ENCODE data around the gene KLF7. TPM values are rescaled to one million over a fixed set of nuclear protein-coding genes. Genes with fewer than 3 reads are reported as not detected.

The KLF7 gene
- total RNA-seq, 2 experiments from 2014 or later, result not detected

- Histone ChIP-seq H3K36me3 (ENCODE audit: insufficient read depth, low read length) (no peaks in the 10 kb centered on the region), H3K4me2 (ENCODE audit: low read length) (no peak overlapping the region), H3K4me1 (ENCODE audit: insufficient read depth, low read length, poor library complexity, severe bottlenecking) (no peaks in the 10 kb centered on the region), H4K20me1 (ENCODE audit: insufficient read depth, low read length) (no peaks in the 10 kb centered on the region), H2AFZ (ENCODE audit: low read length) (no peak overlapping the region), H3K4me3 (ENCODE audit: low read depth, low read length, poor library complexity, severe bottlenecking) (no peak overlapping the region), H3K9me3 (ENCODE audit: low read length) (no peaks in the 10 kb centered on the region), H3K79me2 (ENCODE audit: insufficient read depth, low read depth, low read length) (no peaks in the 10 kb centered on the region), H3K27ac (ENCODE audit: low read depth, low read length, poor library complexity, severe bottlenecking) (no peak overlapping the region), H3K9me2 (ENCODE audit: insufficient read depth, low read length) (no peaks in the 10 kb centered on the region)
- BruUV-seq (replicated peaks), result no TSS peak
- no peak for DNase-seq (ENCODE audit: low spot score)
- TF ChIP-seq CTCF (conservative IDR thresholded peaks at IDR 0.05; ENCODE audit: low read length), result no peak
- no peak for TF ChIP-seq EZH2phosphoT487 (IDR thresholded peaks at IDR 0.05; ENCODE audit: borderline replicate concordance, low read depth, low read length)
- ChIA-PET POLR2A (interaction anchor here (0.6 kb wide), 1 partner anchor 68 kb away, joined by 3 read pairs; no protein-coding TSS in a partner anchor), CTCF (ENCODE audit: unreplicated experiment) (no interaction called here)
- intact Hi-C loops (cut with micrococcal nuclease; ENCODE audit: unreplicated experiment), result no loop called here
Observed at GRCh38 chr2:207041786-207042554, 123.8 kb downstream of the KLF7 start.

GRCh38 chr2:207041279-207041678 is 124.5 kb downstream of the KLF7 start:
- intact Hi-C loops (cut with micrococcal nuclease; ENCODE audit: unreplicated experiment), result no loop called here
- Histone ChIP-seq H3K79me2 (ENCODE audit: insufficient read depth, low read depth, low read length) (no peaks in the 10 kb centered on the region), H3K36me3 (ENCODE audit: insufficient read depth, low read length) (no peaks in the 10 kb centered on the region), H3K27ac (ENCODE audit: low read depth, low read length, poor library complexity, severe bottlenecking) (no peak overlapping the region), H2AFZ (ENCODE audit: low read length) (no peak overlapping the region), H4K20me1 (ENCODE audit: insufficient read depth, low read length) (no peaks in the 10 kb centered on the region), H3K4me1 (ENCODE audit: insufficient read depth, low read length, poor library complexity, severe bottlenecking) (no peaks in the 10 kb centered on the region), H3K9me2 (ENCODE audit: insufficient read depth, low read length) (no peaks in the 10 kb centered on the region), H3K4me2 (ENCODE audit: low read length) (no peak overlapping the region), H3K4me3 (ENCODE audit: low read depth, low read length, poor library complexity, severe bottlenecking) (no peak overlapping the region), H3K9me3 (ENCODE audit: low read length) (no peaks in the 10 kb centered on the region)
- no TSS peak for BruUV-seq (replicated peaks)
- TF ChIP-seq EZH2phosphoT487 (IDR thresholded peaks at IDR 0.05; ENCODE audit: borderline replicate concordance, low read depth, low read length), result no peak
- TF ChIP-seq CTCF (conservative IDR thresholded peaks at IDR 0.05; ENCODE audit: low read length), result no peak
- no peak for DNase-seq (ENCODE audit: low spot score)
- POLR2A ChIA-PET, result interaction anchor here (0.5 kb wide), 1 partner anchor 1904 kb away, joined by 3 read pairs; no protein-coding TSS in a partner anchor
- CTCF ChIA-PET (ENCODE audit: unreplicated experiment), result no interaction called here

GRCh38 chr2:207040696-207041095 is 125.1 kb downstream of the KLF7 start:
- DNase-seq (ENCODE audit: low spot score), result no peak
- no peak overlapping the region for H2AFZ ChIP-seq (ENCODE audit: low read length)
- POLR2A ChIA-PET, result no interaction called here
- no peaks in the 10 kb centered on the region for H3K36me3 ChIP-seq (ENCODE audit: insufficient read depth, low read length)
- H3K4me1 ChIP-seq (ENCODE audit: insufficient read depth, low read length, poor library complexity, severe bottlenecking), result no peaks in the 10 kb centered on the region
- no peaks in the 10 kb centered on the region for H3K79me2 ChIP-seq (ENCODE audit: insufficient read depth, low read depth, low read length)
- CTCF ChIA-PET (ENCODE audit: unreplicated experiment), result no interaction called here
- TF ChIP-seq EZH2phosphoT487 (IDR thresholded peaks at IDR 0.05; ENCODE audit: borderline replicate concordance, low read depth, low read length) (no peak), CTCF (conservative IDR thresholded peaks at IDR 0.05; ENCODE audit: low read length) (no peak)
- intact Hi-C loops (cut with micrococcal nuclease; ENCODE audit: unreplicated experiment), result no loop called here
- BruUV-seq (replicated peaks), result no TSS peak
- no peaks in the 10 kb centered on the region for H4K20me1 ChIP-seq (ENCODE audit: insufficient read depth, low read length)
- H3K9me3 ChIP-seq (ENCODE audit: low read length), result no peaks in the 10 kb centered on the region
- H3K27ac ChIP-seq (ENCODE audit: low read depth, low read length, poor library complexity, severe bottlenecking), result no peak overlapping the region
- H3K4me3 ChIP-seq (ENCODE audit: low read depth, low read length, poor library complexity, severe bottlenecking), result no peak overlapping the region
- no peak overlapping the region for H3K4me2 ChIP-seq (ENCODE audit: low read length)
- H3K9me2 ChIP-seq (ENCODE audit: insufficient read depth, low read length), result no peaks in the 10 kb centered on the region
